Measurements from ENCODE around the gene LAMB4. TPM values are rescaled to one million over a fixed set of nuclear protein-coding genes. Genes with fewer than 3 reads are reported as not detected.

The LAMB4 gene
- total and polyA plus RNA-seq, 2 donors from 2014 or later: 1.2 to 5.4 TPM

DNA sequence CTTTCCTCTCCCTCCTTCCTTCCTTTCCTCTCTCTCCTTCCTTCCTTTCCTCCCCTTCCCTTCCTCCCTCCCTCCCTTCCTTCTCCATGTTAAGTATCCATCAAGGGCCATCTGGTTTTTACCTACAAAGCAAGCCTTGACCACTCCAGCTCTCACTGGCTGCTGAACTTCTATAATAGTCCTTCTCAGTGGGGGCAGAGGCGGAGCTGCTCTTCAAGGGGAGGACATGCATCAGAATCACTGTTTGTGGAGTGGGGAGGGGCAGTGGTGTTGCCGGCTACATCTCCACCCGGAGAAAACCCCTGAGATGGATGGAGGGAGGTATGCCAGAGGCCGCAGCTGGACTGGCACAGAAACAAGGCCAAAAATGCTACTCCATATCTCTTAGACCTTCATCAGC lies 153.1 kb downstream of the LAMB4 start:
- Histone ChIP-seq H3K4me1 (ENCODE audit: control insufficient read depth in 2 of 3, insufficient read depth in 2 of 3, low read depth in 1 of 3, low read length in 3 of 3) (peaks cover 0 to 8% (median 0%) of the 10 kb centered on the region in 3 donors), H3K27ac (ENCODE audit: low read depth in 2 of 2, low read length in 2 of 2) (no peak overlapping the region), H3K9me3 (ENCODE audit: control insufficient read depth in 2 of 3, insufficient read depth in 1 of 3, low read length in 3 of 3) (no peaks in the 10 kb centered on the region), H3K36me3 (ENCODE audit: control insufficient read depth in 2 of 3, insufficient read depth in 3 of 3, low read length in 3 of 3) (peaks cover 23 to 74% (median 49%) of the 10 kb centered on the region in 3 donors), H3K4me3 (ENCODE audit: low read length in 3 of 3) (no peak overlapping the region), H3K9ac (ENCODE audit: low read length in 3 of 3) (no peak overlapping the region), H3K27me3 (ENCODE audit: control insufficient read depth, insufficient read depth, low read length) (no peaks in the 10 kb centered on the region)
- no peak for FAIRE-seq
- intact Hi-C loops (cut with DNase I): no loop called here
- DNase-seq: no peak
- TF ChIP-seq, protein P1, sequence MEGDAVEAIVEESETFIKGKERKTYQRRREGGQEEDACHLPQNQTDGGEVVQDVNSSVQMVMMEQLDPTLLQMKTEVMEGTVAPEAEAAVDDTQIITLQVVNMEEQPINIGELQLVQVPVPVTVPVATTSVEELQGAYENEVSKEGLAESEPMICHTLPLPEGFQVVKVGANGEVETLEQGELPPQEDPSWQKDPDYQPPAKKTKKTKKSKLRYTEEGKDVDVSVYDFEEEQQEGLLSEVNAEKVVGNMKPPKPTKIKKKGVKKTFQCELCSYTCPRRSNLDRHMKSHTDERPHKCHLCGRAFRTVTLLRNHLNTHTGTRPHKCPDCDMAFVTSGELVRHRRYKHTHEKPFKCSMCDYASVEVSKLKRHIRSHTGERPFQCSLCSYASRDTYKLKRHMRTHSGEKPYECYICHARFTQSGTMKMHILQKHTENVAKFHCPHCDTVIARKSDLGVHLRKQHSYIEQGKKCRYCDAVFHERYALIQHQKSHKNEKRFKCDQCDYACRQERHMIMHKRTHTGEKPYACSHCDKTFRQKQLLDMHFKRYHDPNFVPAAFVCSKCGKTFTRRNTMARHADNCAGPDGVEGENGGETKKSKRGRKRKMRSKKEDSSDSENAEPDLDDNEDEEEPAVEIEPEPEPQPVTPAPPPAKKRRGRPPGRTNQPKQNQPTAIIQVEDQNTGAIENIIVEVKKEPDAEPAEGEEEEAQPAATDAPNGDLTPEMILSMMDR (IDR thresholded peaks at IDR 0.05; ENCODE audit: borderline replicate concordance, extremely low read depth, insufficient read depth): no peak

DNA sequence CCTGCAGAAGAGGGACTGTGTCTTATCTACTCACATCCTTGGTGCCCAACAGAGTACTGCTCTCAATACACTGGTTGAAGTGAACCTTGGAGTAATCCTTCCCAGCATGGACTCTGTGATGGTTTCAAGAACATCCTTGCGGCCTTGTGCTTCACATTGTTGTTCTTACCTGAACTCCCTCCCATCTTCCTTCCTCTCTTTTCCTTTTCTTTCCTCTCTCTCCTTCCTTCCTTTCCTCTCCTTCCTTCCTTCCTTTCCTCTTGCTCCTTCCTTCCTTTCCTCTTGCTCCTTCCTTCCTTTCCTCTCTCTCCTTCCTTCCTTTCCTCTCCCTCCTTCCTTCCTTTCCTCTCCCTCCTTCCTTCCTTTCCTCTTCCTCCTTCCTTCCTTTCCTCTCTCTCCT lies 153.5 kb downstream of the LAMB4 start:
- Histone ChIP-seq H3K27ac (ENCODE audit: low read depth in 2 of 2, low read length in 2 of 2) (no peak overlapping the region), H3K4me1 (ENCODE audit: control insufficient read depth in 2 of 3, insufficient read depth in 2 of 3, low read depth in 1 of 3, low read length in 3 of 3) (peaks cover 0 to 8% (median 0%) of the 10 kb centered on the region in 3 donors), H3K9me3 (ENCODE audit: control insufficient read depth in 2 of 3, insufficient read depth in 1 of 3, low read length in 3 of 3) (no peaks in the 10 kb centered on the region), H3K4me3 (ENCODE audit: low read length in 3 of 3) (no peak overlapping the region), H3K36me3 (ENCODE audit: control insufficient read depth in 2 of 3, insufficient read depth in 3 of 3, low read length in 3 of 3) (peaks cover 23 to 77% (median 53%) of the 10 kb centered on the region in 3 donors), H3K27me3 (ENCODE audit: control insufficient read depth, insufficient read depth, low read length) (no peaks in the 10 kb centered on the region), H3K9ac (ENCODE audit: low read length in 3 of 3) (no peak overlapping the region)
- intact Hi-C loops (cut with DNase I): no loop called here
- TF ChIP-seq, protein P1 (IDR thresholded peaks at IDR 0.05; ENCODE audit: borderline replicate concordance, extremely low read depth, insufficient read depth): no peak
- no peak for DNase-seq
- no peak for FAIRE-seq

DNA sequence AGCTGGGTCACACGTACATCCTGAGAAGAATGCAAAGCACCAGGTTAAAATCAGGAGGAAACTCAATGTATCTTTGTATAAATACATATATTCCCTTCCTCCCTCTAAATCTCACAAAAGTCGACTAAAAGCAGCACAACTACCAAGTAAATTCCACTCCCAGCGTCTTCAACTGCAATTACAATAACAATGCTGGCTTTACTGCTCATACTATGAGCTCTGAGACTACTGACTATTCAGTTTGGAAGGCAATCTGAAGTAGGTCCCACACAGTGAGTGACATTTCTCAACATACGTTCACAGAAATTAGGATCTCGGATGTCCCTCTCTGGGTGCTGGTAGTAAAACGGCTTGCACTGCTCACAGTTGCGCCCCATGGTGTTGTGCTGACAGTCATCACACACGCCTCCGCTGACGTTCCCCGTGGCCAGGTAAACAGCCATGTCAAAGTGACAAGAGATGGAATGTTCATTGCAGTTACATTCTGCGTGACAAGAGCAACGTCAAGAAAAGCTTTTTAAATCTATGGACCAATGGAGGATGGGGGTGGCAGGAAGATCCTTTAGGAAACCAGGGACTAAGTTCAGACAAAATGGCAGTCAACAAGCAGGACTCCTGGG lies 154.7 kb downstream of the LAMB4 start:
- no peak for DNase-seq
- Histone ChIP-seq H3K27me3 (ENCODE audit: control insufficient read depth, insufficient read depth, low read length) (no peaks in the 10 kb centered on the region), H3K4me1 (ENCODE audit: control insufficient read depth in 2 of 3, insufficient read depth in 2 of 3, low read depth in 1 of 3, low read length in 3 of 3) (peaks cover 0 to 8% (median 0%) of the 10 kb centered on the region in 3 donors), H3K27ac (ENCODE audit: low read depth in 2 of 2, low read length in 2 of 2) (no peak overlapping the region), H3K4me3 (ENCODE audit: low read length in 3 of 3) (no peak overlapping the region), H3K36me3 (ENCODE audit: control insufficient read depth in 2 of 3, insufficient read depth in 3 of 3, low read length in 3 of 3) (peaks cover 23 to 74% (median 54%) of the 10 kb centered on the region in 3 donors), H3K9me3 (ENCODE audit: control insufficient read depth in 2 of 3, insufficient read depth in 1 of 3, low read length in 3 of 3) (no peaks in the 10 kb centered on the region), H3K9ac (ENCODE audit: low read length in 3 of 3) (no peak overlapping the region)
- FAIRE-seq: no peak
- TF ChIP-seq, protein P1 (IDR thresholded peaks at IDR 0.05; ENCODE audit: borderline replicate concordance, extremely low read depth, insufficient read depth): no peak
- intact Hi-C loops (cut with DNase I): no loop called here
